ENCODE results near the gene PRSS21.

GRCh38 chr16:2770057-2770951 lies 46.7 kb upstream of the PRSS21 start:
- TF ChIP-seq, protein P1, sequence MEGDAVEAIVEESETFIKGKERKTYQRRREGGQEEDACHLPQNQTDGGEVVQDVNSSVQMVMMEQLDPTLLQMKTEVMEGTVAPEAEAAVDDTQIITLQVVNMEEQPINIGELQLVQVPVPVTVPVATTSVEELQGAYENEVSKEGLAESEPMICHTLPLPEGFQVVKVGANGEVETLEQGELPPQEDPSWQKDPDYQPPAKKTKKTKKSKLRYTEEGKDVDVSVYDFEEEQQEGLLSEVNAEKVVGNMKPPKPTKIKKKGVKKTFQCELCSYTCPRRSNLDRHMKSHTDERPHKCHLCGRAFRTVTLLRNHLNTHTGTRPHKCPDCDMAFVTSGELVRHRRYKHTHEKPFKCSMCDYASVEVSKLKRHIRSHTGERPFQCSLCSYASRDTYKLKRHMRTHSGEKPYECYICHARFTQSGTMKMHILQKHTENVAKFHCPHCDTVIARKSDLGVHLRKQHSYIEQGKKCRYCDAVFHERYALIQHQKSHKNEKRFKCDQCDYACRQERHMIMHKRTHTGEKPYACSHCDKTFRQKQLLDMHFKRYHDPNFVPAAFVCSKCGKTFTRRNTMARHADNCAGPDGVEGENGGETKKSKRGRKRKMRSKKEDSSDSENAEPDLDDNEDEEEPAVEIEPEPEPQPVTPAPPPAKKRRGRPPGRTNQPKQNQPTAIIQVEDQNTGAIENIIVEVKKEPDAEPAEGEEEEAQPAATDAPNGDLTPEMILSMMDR (IDR thresholded peaks at IDR 0.05; ENCODE audit: low read depth, low read length, poor library complexity, severe bottlenecking): peak; percentile 41
- TF ChIP-seq EZH2phosphoT487 (IDR thresholded peaks at IDR 0.05; ENCODE audit: borderline replicate concordance, low read length): no peak

All from DOHH2 (cell line).